ENCODE data around the gene PPFIBP1.

The PPFIBP1 gene

GRCh38 chr12:27693403-27693802 is 169.4 kb downstream of the PPFIBP1 start:
- no peaks in the 10 kb centered on the region for H3K9me3 ChIP-seq (ENCODE audit: control insufficient read depth, low read length)
- H3K36me3 ChIP-seq (ENCODE audit: control insufficient read depth, insufficient read depth, low read length), result no peaks in the 10 kb centered on the region
- DNase-seq, result no peak
- H3K4me3 ChIP-seq (ENCODE audit: insufficient read depth, low read depth, low read length, poor library complexity, severe bottlenecking), result no peak overlapping the region
- no peak overlapping the region for H3K27ac ChIP-seq (ENCODE audit: insufficient read depth, low read length, poor library complexity, severe bottlenecking)
- no peaks in the 10 kb centered on the region for H3K27me3 ChIP-seq (replicated peaks; ENCODE audit: control insufficient read depth, insufficient read depth, low read length, poor library complexity, severe bottlenecking)
- H3K4me1 ChIP-seq (ENCODE audit: control insufficient read depth, insufficient read depth, low read length, poor library complexity, severe bottlenecking), result no peaks in the 10 kb centered on the region

GRCh38 chr12:27695556-27696292 is 171.7 kb downstream of the PPFIBP1 start:
- Histone ChIP-seq H3K9me3 (ENCODE audit: control insufficient read depth, low read length) (no peaks in the 10 kb centered on the region), H3K4me1 (ENCODE audit: control insufficient read depth, insufficient read depth, low read length, poor library complexity, severe bottlenecking) (no peaks in the 10 kb centered on the region), H3K27ac (ENCODE audit: insufficient read depth, low read length, poor library complexity, severe bottlenecking) (no peak overlapping the region), H3K36me3 (ENCODE audit: control insufficient read depth, insufficient read depth, low read length) (no peaks in the 10 kb centered on the region), H3K4me3 (ENCODE audit: insufficient read depth, low read depth, low read length, poor library complexity, severe bottlenecking) (no peak overlapping the region), H3K27me3 (replicated peaks; ENCODE audit: control insufficient read depth, insufficient read depth, low read length, poor library complexity, severe bottlenecking) (no peaks in the 10 kb centered on the region)
- DNase-seq, result no peak

GRCh38 chr12:27696293-27696652 is 172.3 kb downstream of the PPFIBP1 start, which contains the start of gene REP15:
REP15 (plus strand) TSS chr12:27696447; CDS start chr12:27696563, 116 bp downstream.
- H3K36me3 ChIP-seq (ENCODE audit: control insufficient read depth, insufficient read depth, low read length), result no peaks in the 10 kb centered on the region

GRCh38 chr12:27696864-27697564 is 173.0 kb downstream of the PPFIBP1 start:
- Histone ChIP-seq H3K4me1 (ENCODE audit: control insufficient read depth, insufficient read depth, low read length, poor library complexity, severe bottlenecking) (no peaks in the 10 kb centered on the region), H3K36me3 (ENCODE audit: control insufficient read depth, insufficient read depth, low read length) (no peaks in the 10 kb centered on the region)

More at GRCh38 chr12:27696293-27696652, 172.3 kb downstream of the PPFIBP1 start, which contains the start of gene REP15:
- Histone ChIP-seq H3K4me1 (ENCODE audit: control insufficient read depth, insufficient read depth, low read length, poor library complexity, severe bottlenecking) (no peaks in the 10 kb centered on the region), H3K4me3 (ENCODE audit: insufficient read depth, low read depth, low read length, poor library complexity, severe bottlenecking) (no peak within 1 kb of the TSS), H3K27me3 (replicated peaks; ENCODE audit: control insufficient read depth, insufficient read depth, low read length, poor library complexity, severe bottlenecking) (no peaks in the 10 kb centered on the region), H3K9me3 (ENCODE audit: control insufficient read depth, low read length) (no peaks in the 10 kb centered on the region), H3K27ac (ENCODE audit: insufficient read depth, low read length, poor library complexity, severe bottlenecking) (no peak within 1 kb of the TSS)
- no peak for DNase-seq

GRCh38 chr12:27703720-27704452 is 179.9 kb downstream of the PPFIBP1 start:
- no peak overlapping the region for H3K27ac ChIP-seq (ENCODE audit: insufficient read depth, low read length, poor library complexity, severe bottlenecking)
- no peak overlapping the region for H3K4me3 ChIP-seq (ENCODE audit: insufficient read depth, low read depth, low read length, poor library complexity, severe bottlenecking)
- H3K9me3 ChIP-seq (ENCODE audit: control insufficient read depth, low read length), result no peaks in the 10 kb centered on the region
- H3K27me3 ChIP-seq (replicated peaks; ENCODE audit: control insufficient read depth, insufficient read depth, low read length, poor library complexity, severe bottlenecking), result no peaks in the 10 kb centered on the region
- H3K36me3 ChIP-seq (ENCODE audit: control insufficient read depth, insufficient read depth, low read length), result no peaks in the 10 kb centered on the region
- peak; percentile 14 to 57 (median 24) for DNase-seq
- H3K4me1 ChIP-seq (ENCODE audit: control insufficient read depth, insufficient read depth, low read length, poor library complexity, severe bottlenecking), result no peaks in the 10 kb centered on the region

More at GRCh38 chr12:27696864-27697564, 173.0 kb downstream of the PPFIBP1 start:
- Histone ChIP-seq H3K4me3 (ENCODE audit: insufficient read depth, low read depth, low read length, poor library complexity, severe bottlenecking) (no peak overlapping the region), H3K9me3 (ENCODE audit: control insufficient read depth, low read length) (no peaks in the 10 kb centered on the region), H3K27ac (ENCODE audit: insufficient read depth, low read length, poor library complexity, severe bottlenecking) (no peak overlapping the region), H3K27me3 (replicated peaks; ENCODE audit: control insufficient read depth, insufficient read depth, low read length, poor library complexity, severe bottlenecking) (no peaks in the 10 kb centered on the region)
- no peak for DNase-seq

GRCh38 chr12:27705263-27705662 is 181.3 kb downstream of the PPFIBP1 start:
- no peaks in the 10 kb centered on the region for H3K36me3 ChIP-seq (ENCODE audit: control insufficient read depth, insufficient read depth, low read length)
- H3K27ac ChIP-seq (ENCODE audit: insufficient read depth, low read length, poor library complexity, severe bottlenecking), result no peak overlapping the region
- no peak for DNase-seq
- H3K9me3 ChIP-seq (ENCODE audit: control insufficient read depth, low read length), result no peaks in the 10 kb centered on the region
- no peaks in the 10 kb centered on the region for H3K27me3 ChIP-seq (replicated peaks; ENCODE audit: control insufficient read depth, insufficient read depth, low read length, poor library complexity, severe bottlenecking)
- H3K4me1 ChIP-seq (ENCODE audit: control insufficient read depth, insufficient read depth, low read length, poor library complexity, severe bottlenecking), result no peaks in the 10 kb centered on the region
- no peak overlapping the region for H3K4me3 ChIP-seq (ENCODE audit: insufficient read depth, low read depth, low read length, poor library complexity, severe bottlenecking)

GRCh38 chr12:27707216-27707615 is 183.2 kb downstream of the PPFIBP1 start:
- DNase-seq, result no peak
- Histone ChIP-seq H3K36me3 (ENCODE audit: control insufficient read depth, insufficient read depth, low read length) (no peaks in the 10 kb centered on the region), H3K27ac (ENCODE audit: insufficient read depth, low read length, poor library complexity, severe bottlenecking) (no peak overlapping the region), H3K9me3 (ENCODE audit: control insufficient read depth, low read length) (no peaks in the 10 kb centered on the region), H3K27me3 (replicated peaks; ENCODE audit: control insufficient read depth, insufficient read depth, low read length, poor library complexity, severe bottlenecking) (no peaks in the 10 kb centered on the region), H3K4me3 (ENCODE audit: insufficient read depth, low read depth, low read length, poor library complexity, severe bottlenecking) (no peak overlapping the region), H3K4me1 (ENCODE audit: control insufficient read depth, insufficient read depth, low read length, poor library complexity, severe bottlenecking) (no peaks in the 10 kb centered on the region)

GRCh38 chr12:27709212-27709931 is 185.4 kb downstream of the PPFIBP1 start:
- DNase-seq, result no peak
- H3K36me3 ChIP-seq (ENCODE audit: control insufficient read depth, insufficient read depth, low read length), result peaks cover 5% of the 10 kb centered on the region
- no peaks in the 10 kb centered on the region for H3K4me1 ChIP-seq (ENCODE audit: control insufficient read depth, insufficient read depth, low read length, poor library complexity, severe bottlenecking)
- H3K9me3 ChIP-seq (ENCODE audit: control insufficient read depth, low read length), result no peaks in the 10 kb centered on the region
- no peak overlapping the region for H3K4me3 ChIP-seq (ENCODE audit: insufficient read depth, low read depth, low read length, poor library complexity, severe bottlenecking)
- no peaks in the 10 kb centered on the region for H3K27me3 ChIP-seq (replicated peaks; ENCODE audit: control insufficient read depth, insufficient read depth, low read length, poor library complexity, severe bottlenecking)
- no peak overlapping the region for H3K27ac ChIP-seq (ENCODE audit: insufficient read depth, low read length, poor library complexity, severe bottlenecking)

GRCh38 chr12:27709932-27710591 is 186.1 kb downstream of the PPFIBP1 start:
- Histone ChIP-seq H3K9me3 (ENCODE audit: control insufficient read depth, low read length) (no peaks in the 10 kb centered on the region), H3K4me3 (ENCODE audit: insufficient read depth, low read depth, low read length, poor library complexity, severe bottlenecking) (peak overlapping the region; percentile 94), H3K4me1 (ENCODE audit: control insufficient read depth, insufficient read depth, low read length, poor library complexity, severe bottlenecking) (no peaks in the 10 kb centered on the region), H3K27ac (ENCODE audit: insufficient read depth, low read length, poor library complexity, severe bottlenecking) (peak overlapping the region; percentile 73), H3K27me3 (replicated peaks; ENCODE audit: control insufficient read depth, insufficient read depth, low read length, poor library complexity, severe bottlenecking) (no peaks in the 10 kb centered on the region), H3K36me3 (ENCODE audit: control insufficient read depth, insufficient read depth, low read length) (peaks cover 5% of the 10 kb centered on the region)
- no peak for DNase-seq

Data from effector memory CD4-positive, alpha-beta T cell (primary cell).